K562 (cell line): ENCODE measurements around the gene DDX41. TPM values are rescaled to one million over a fixed set of nuclear protein-coding genes. Genes with fewer than 3 reads are reported as not detected.

Experiments used
- BACH1 ChIP-seq: fragments of 200-800 bp; sonication (Bioruptor generic); IDR thresholded peaks from 2 replicates; pipeline ENCODE4 v1.6.1; 2016; ENCODE audit warnings: missing genetic modification characterization, missing compliant biosample characterization
- BRD4 ChIP-seq: fragments of 200-600 bp; sonication (generic); IDR thresholded peaks from 2 replicates; pipeline ENCODE4 v1.6.1; 2017; ENCODE audit warnings: inconsistent platforms
- ESRRA ChIP-seq: fragments of 450-650 bp; IDR thresholded peaks from 2 replicates; pipeline ENCODE4 v1.6.1; 2014; ENCODE audit warnings: low read depth, mild to moderate bottlenecking, moderate library complexity, borderline replicate concordance
- FIP1L1 ChIP-seq: fragments of 200-400 bp; formaldehyde crosslinking; IDR thresholded peaks from 2 replicates; pipeline ENCODE4 v1.6.1; 2018; ENCODE audit warnings: mild to moderate bottlenecking, low read depth, low read length; ENCODE audit not compliant: poor library complexity, severe bottlenecking
- FOXJ3 ChIP-seq: sonication (generic); formaldehyde crosslinking; IDR thresholded peaks from 2 replicates; pipeline ENCODE4 v1.4.0; 2020; ENCODE audit warnings: mild to moderate bottlenecking, missing genetic modification reagents
- GTF2A2 ChIP-seq: IDR thresholded peaks from 2 replicates; pipeline ENCODE4 v1.6.1; 2016; ENCODE audit warnings: mild to moderate bottlenecking, missing genetic modification characterization, missing compliant biosample characterization
- HSF4 ChIP-seq: fragments of 250-450 bp; sonication (Bioruptor Pico); IDR thresholded peaks from 2 replicates; pipeline ENCODE4 v2.1.2; 2022; ENCODE audit warnings: mild to moderate bottlenecking, moderate library complexity, borderline replicate concordance
- NEUROD1 ChIP-seq: fragments of 150-350 bp; IDR thresholded peaks from 2 replicates; pipeline ENCODE4 v1.6.1; 2014; ENCODE audit warnings: borderline replicate concordance, low read length, low read depth; ENCODE audit not compliant: partially characterized antibody
- NFE2L1 ChIP-seq: fragments of 450-650 bp; IDR thresholded peaks from 2 replicates; pipeline ENCODE4 v1.6.1; 2016; ENCODE audit warnings: missing genetic modification characterization, low read depth, mild to moderate bottlenecking, missing compliant biosample characterization, moderate library complexity, borderline replicate concordance
- NFXL1 ChIP-seq: fragments of 450-650 bp; formaldehyde crosslinking; IDR thresholded peaks from 2 replicates; pipeline ENCODE4 v1.4.0; 2021; ENCODE audit warnings: mild to moderate bottlenecking
- POLR2AphosphoS2 ChIP-seq: IDR thresholded peaks from 2 replicates; pipeline ENCODE4 v1.6.1; 2012; ENCODE audit warnings: low read length, improper control_type of control experiment
- PREB ChIP-seq: sonication (generic); formaldehyde crosslinking; IDR thresholded peaks from 2 replicates; pipeline ENCODE4 v1.8.1; 2023; ENCODE audit warnings: mild to moderate bottlenecking, missing genetic modification reagents
- RCOR1 ChIP-seq, 2 experiments: IDR thresholded peaks; 2 replicates each; pipeline ENCODE4 v1.6.1; 2012; ENCODE audit warnings: low read depth in 2 of 2, low read length in 2 of 2, borderline replicate concordance in 1 of 2, improper control_type of control experiment in 1 of 2
- RFX7 ChIP-seq: fragments of 250-450 bp; sonication (Bioruptor Pico); IDR thresholded peaks from 2 replicates; pipeline ENCODE4 v1.5.1; 2021; ENCODE audit warnings: mild to moderate bottlenecking
- SMARCB1 ChIP-seq: IDR thresholded peaks from 2 replicates; pipeline ENCODE4 v1.6.1; 2011; ENCODE audit warnings: improper control_type of control experiment, low read depth; ENCODE audit not compliant: insufficient read length
- SRF ChIP-seq, 2 experiments: fragments of 250-450, 450-650 bp in 1 of 2; sonication (Bioruptor Pico) in 1 of 2; sonication (generic) in 1 of 2; formaldehyde crosslinking; IDR thresholded peaks; 2 replicates each; pipeline versions ENCODE4 v1.5.0 to v1.5.1; 2020 to 2022; ENCODE audit warnings: mild to moderate bottlenecking in 1 of 2, missing genetic modification reagents in 1 of 2
- ZFP36 ChIP-seq: fragments of 150-350 bp; IDR thresholded peaks from 2 replicates; pipeline ENCODE4 v1.6.1; 2018; ENCODE audit warnings: low read length, low read depth; ENCODE audit not compliant: partially characterized antibody
- ZNF263 ChIP-seq: sonication (generic); formaldehyde crosslinking; IDR thresholded peaks from 2 replicates; pipeline ENCODE4 v1.8.0; 2022; ENCODE audit warnings: mild to moderate bottlenecking, missing genetic modification reagents, borderline replicate concordance
- ZNF41 ChIP-seq: fragments of 250-450 bp; sonication (Bioruptor Pico); conservative IDR thresholded peaks from 2 replicates; pipeline ENCODE4 v1.4.0; 2020; ENCODE audit warnings: mild to moderate bottlenecking
- polyA plus RNA-seq, 8 experiments: library from polyadenylated mRNA; depleted of rRNA in 4 of 8; stranded (reverse) in 5 of 8; unstranded in 3 of 8; fragments of >200 nt; fragmentation: Nextera tagmentation in 2 of 8; fragmentation: Illumina TruSeq in 1 of 8; extraction: Ambion mirVana in 2 of 8; extraction: Trizol in 1 of 8; gene quantifications; 2 replicates each; pipeline versions ENCODE4 v1.2.1 to v1.2.3, GENCODE V29; 2011 to 2014; ENCODE audit warnings: inconsistent platforms in 1 of 8, missing spikeins in 1 of 8
- total RNA-seq, 7 experiments: library from RNA; depleted of rRNA in 6 of 7; stranded (reverse); fragments of >200 nt in 6 of 7; fragmentation: Illumina TruSeq in 2 of 7; extraction: Trizol in 2 of 7; gene quantifications; 2 replicates each; pipeline versions ENCODE4 v1.2.1 to v1.2.3, GENCODE V29; 2011 to 2021; ENCODE audit warnings: low replicate concordance in 1 of 7
- TF ChIP-seq, protein P1 (sequence below): fragments of 200-800 bp; sonication (Bioruptor generic); IDR thresholded peaks from 2 replicates; pipeline ENCODE4 v1.6.1; 2017; ENCODE audit warnings: missing genetic modification characterization, missing compliant biosample characterization
- TF ChIP-seq, protein P2 (sequence below): IDR thresholded peaks from 2 replicates; pipeline ENCODE4 v1.6.1; 2011; ENCODE audit not compliant: insufficient read length; ENCODE audit errors: extremely low read depth
- TF ChIP-seq, protein P3 (sequence below): fragments of 450-650 bp; IDR thresholded peaks from 2 replicates; pipeline ENCODE4 v1.6.1; 2016; ENCODE audit warnings: antibody characterized with exemption

The DDX41 gene
- total and polyA plus RNA-seq, 9 of the 15 experiments (the other 6 are each of a cell fraction or from before 2014, with no cell fraction given): 38.2 to 284 (median 116) TPM

DNA sequence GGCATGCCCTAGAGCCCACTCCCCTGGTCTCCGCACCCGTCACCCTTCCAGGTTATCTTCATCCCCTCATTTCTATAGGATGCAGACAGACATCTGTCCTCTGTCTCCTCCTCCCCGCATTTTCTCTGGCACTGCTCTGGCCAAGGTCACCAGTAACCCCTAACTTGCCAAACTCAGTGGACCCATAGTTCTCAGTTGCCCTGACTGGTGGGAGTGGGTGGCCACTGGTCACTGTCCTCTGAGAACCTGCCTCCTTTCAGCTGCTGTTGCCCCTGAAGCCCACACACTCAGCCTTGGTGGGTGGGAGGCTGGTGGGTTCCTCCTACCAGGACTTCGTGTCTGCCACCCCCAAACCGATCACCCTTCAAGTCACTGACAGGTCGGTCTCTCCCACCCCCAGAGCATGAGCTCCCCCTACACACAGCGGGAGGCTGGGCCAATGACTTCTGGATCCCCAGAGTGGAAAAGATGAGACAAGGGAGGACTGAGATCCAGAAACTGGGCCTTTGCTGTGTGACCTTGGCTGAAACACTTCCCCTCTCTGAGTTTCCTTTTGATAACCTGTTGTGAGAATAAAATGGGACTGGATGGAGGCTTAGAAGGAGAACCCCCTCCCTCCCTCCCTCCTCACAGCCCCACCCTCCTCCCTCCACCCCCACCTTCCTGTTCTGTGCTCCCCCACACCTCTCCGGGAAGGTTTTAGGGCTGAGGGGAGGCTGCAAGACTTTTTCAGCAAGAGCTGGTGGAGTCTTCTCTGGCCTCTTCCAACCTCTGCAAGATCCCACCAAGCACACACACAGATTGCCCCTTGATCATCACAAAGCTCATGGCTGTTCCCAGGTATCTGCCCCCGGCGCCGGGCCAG, 41.0 kb downstream of the DDX41 start (continued):
- TF ChIP-seq BRD4 (no peak), GTF2A2 (no peak), POLR2AphosphoS2 (no peak), RCOR1 (IDR thresholded peaks at IDR 0.05; ENCODE audit: borderline replicate concordance in 1 of 2, low read depth in 2 of 2, low read length in 2 of 2) (0 out of 4 replicates have a peak, but pooled peaks of 1 of the 2 experiments have one; percentile 9), HSF4 (CRISPR knock-in tag) (no peak), PREB (no peak), SRF (CRISPR knock-in tag; IDR thresholded peaks at IDR 0.05) (no peak), RFX7 (CRISPR knock-in tag) (no peak), NFXL1 (no peak), FIP1L1 (no peak), ZNF263 (CRISPR knock-in tag) (peak; percentile 55; the same call in 1 of the 2 replicates), BACH1 (no peak), NEUROD1 (no peak), ESRRA (0 out of 2 replicates have a peak, but pooled peaks have one; percentile 28), FOXJ3 (CRISPR knock-in tag) (no peak), ZNF41 (CRISPR knock-in tag) (no peak), ZFP36 (peak; percentile 81), NFE2L1 (tag) (no peak), SMARCB1 (no peak)
- TF ChIP-seq, protein P1, sequence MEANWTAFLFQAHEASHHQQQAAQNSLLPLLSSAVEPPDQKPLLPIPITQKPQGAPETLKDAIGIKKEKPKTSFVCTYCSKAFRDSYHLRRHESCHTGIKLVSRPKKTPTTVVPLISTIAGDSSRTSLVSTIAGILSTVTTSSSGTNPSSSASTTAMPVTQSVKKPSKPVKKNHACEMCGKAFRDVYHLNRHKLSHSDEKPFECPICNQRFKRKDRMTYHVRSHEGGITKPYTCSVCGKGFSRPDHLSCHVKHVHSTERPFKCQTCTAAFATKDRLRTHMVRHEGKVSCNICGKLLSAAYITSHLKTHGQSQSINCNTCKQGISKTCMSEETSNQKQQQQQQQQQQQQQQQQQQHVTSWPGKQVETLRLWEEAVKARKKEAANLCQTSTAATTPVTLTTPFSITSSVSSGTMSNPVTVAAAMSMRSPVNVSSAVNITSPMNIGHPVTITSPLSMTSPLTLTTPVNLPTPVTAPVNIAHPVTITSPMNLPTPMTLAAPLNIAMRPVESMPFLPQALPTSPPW (CRISPR knock-in tag): peak; percentile 32
- TF ChIP-seq, protein P2, sequence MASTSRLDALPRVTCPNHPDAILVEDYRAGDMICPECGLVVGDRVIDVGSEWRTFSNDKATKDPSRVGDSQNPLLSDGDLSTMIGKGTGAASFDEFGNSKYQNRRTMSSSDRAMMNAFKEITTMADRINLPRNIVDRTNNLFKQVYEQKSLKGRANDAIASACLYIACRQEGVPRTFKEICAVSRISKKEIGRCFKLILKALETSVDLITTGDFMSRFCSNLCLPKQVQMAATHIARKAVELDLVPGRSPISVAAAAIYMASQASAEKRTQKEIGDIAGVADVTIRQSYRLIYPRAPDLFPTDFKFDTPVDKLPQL: no peak
- TF ChIP-seq, protein P3, sequence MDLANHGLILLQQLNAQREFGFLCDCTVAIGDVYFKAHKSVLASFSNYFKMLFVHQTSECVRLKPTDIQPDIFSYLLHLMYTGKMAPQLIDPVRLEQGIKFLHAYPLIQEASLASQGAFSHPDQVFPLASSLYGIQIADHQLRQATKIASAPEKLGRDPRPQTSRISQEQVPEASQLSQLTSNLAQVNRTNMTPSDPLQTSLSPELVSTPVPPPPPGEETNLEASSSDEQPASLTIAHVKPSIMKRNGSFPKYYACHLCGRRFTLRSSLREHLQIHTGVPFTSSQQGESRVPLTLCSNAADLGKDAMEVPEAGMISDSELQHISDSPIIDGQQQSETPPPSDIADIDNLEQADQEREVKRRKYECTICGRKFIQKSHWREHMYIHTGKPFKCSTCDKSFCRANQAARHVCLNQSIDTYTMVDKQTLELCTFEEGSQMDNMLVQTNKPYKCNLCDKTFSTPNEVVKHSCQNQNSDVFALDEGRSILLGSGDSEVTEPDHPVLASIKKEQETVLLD: no peak
